GM12873 (cell line): ENCODE data around the gene AFF4.

Experiments used
- CTCF ChIP-seq: IDR thresholded peaks from 2 replicates; pipeline ENCODE4 v1.5.1; 2012; ENCODE audit warnings: low read depth, mild to moderate bottlenecking, moderate library complexity, low read length, control low read depth; ENCODE audit not compliant: insufficient read depth; ENCODE audit errors: missing control alignments

Gene AFF4

GRCh38 chr5:132831095-132831860 is 132.2 kb downstream of the AFF4 start:
- no peak for TF ChIP-seq CTCF

- no peak for TF ChIP-seq CTCF
Measured at GRCh38 chr5:132830436-132831094, 132.9 kb downstream of the AFF4 start, which contains the start of gene SHROOM1. TSS of gene SHROOM1 (minus strand) at chr5:132830647. CDS start at chr5:132826140, 4,507 bp downstream.

- peak; percentile 88 for TF ChIP-seq CTCF
Measured at GRCh38 chr5:132829742-132830435, 133.5 kb downstream of the AFF4 start.

- TF ChIP-seq CTCF = no peak
Measured at GRCh38 chr5:132828846-132829494, 134.5 kb downstream of the AFF4 start.

GRCh38 chr5:132827943-132828673 is 135.3 kb downstream of the AFF4 start:
- no peak for TF ChIP-seq CTCF

GRCh38 chr5:132826424-132827082 is 136.9 kb downstream of the AFF4 start:
- no peak for TF ChIP-seq CTCF
